Ascending aorta (tissue), 2 donors: ENCODE results near the gene NEIL3. TPM values are rescaled to one million over a fixed set of nuclear protein-coding genes. Genes with fewer than 3 reads are reported as not detected.

Experiments
- DNase-seq, 2 donors: peaks; one replicate each; pipeline ENCODE4 v3.0.0-alpha.2; 2019; ENCODE audit warnings: low spot score in 2 of 2
- H3K27ac ChIP-seq, 2 donors: fragments of 200-600 bp; sonication (generic); one replicate each; pipeline ENCODE4 v1.5.1; 2016 to 2017; ENCODE audit warnings: mild to moderate bottlenecking in 1 of 2
- H3K27me3 ChIP-seq: fragments of 200-600 bp; sonication (generic); one replicate; pipeline ENCODE4 v1.5.1; 2017
- H3K36me3 ChIP-seq, 2 donors: fragments of 200-600 bp; sonication (generic); one replicate each; pipeline ENCODE4 v1.5.1; 2016
- H3K4me1 ChIP-seq, 2 donors: fragments of 200-600 bp; sonication (generic); one replicate each; pipeline ENCODE4 v1.5.1; 2016 to 2017; ENCODE audit warnings: mild to moderate bottlenecking in 1 of 2
- H3K4me3 ChIP-seq, 2 donors: fragments of 200-600 bp; sonication (generic); one replicate each; pipeline ENCODE4 v1.5.1; 2016 to 2017; ENCODE audit warnings: mild to moderate bottlenecking in 1 of 2
- H3K9me3 ChIP-seq, 2 donors: fragments of 200-600 bp; sonication (generic); one replicate each; pipeline ENCODE4 v1.5.1; 2016
- intact Hi-C: fragments of 100-400 bp; cut with DNase I; formaldehyde crosslinking; loops from one replicate; pipeline ENCODE4 v1.15.1; 2023
- total RNA-seq: library from RNA; depleted of rRNA; stranded (reverse); fragments of >200 nt; gene quantifications from one replicate; pipeline ENCODE4 v1.1.0, GENCODE V29; 2016
- TF ChIP-seq, protein P1 (sequence below), 3 experiments: fragments of 200-600 bp in 2 of 3; fragments of 450-650 bp in 1 of 3; sonication (generic) in 2 of 3; IDR thresholded peaks; one replicate each; pipeline ENCODE4 v1.5.1; 2016 to 2019; ENCODE audit warnings: antibody characterized with exemption in 3 of 3, mild to moderate bottlenecking in 1 of 3, moderate library complexity in 1 of 3

Gene NEIL3
- total RNA-seq, 1 donor from 2014 or later: not detected

DNA sequence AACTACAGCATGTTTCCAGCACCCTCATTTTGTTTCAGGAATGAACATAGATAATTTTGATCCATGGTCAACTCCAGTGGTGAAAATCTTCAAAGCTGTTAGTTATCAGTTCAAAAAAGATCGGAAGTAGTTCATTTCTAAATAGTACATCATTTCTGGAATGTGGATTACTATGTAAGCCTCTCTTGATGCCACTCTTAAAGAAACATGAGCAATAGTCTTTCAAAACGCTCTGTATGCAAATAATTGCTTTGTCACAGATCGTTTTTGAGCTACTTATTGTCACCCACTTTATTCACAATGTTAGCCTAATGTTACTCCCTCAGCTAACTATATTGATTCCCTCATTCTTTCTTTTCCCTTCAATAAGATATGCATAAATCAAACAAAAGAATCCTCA lies 65.7 kb downstream of the NEIL3 start:
- H3K27ac ChIP-seq: no peak overlapping the region
- intact Hi-C loops: no loop called here
- H3K36me3 ChIP-seq: no peaks in the 10 kb centered on the region
- no peaks in the 10 kb centered on the region for H3K4me1 ChIP-seq
- H3K9me3 ChIP-seq: no peaks in the 10 kb centered on the region
- H3K4me3 ChIP-seq: no peak overlapping the region
- no peaks in the 10 kb centered on the region for H3K27me3 ChIP-seq
- no peak for DNase-seq
- TF ChIP-seq, protein P1, sequence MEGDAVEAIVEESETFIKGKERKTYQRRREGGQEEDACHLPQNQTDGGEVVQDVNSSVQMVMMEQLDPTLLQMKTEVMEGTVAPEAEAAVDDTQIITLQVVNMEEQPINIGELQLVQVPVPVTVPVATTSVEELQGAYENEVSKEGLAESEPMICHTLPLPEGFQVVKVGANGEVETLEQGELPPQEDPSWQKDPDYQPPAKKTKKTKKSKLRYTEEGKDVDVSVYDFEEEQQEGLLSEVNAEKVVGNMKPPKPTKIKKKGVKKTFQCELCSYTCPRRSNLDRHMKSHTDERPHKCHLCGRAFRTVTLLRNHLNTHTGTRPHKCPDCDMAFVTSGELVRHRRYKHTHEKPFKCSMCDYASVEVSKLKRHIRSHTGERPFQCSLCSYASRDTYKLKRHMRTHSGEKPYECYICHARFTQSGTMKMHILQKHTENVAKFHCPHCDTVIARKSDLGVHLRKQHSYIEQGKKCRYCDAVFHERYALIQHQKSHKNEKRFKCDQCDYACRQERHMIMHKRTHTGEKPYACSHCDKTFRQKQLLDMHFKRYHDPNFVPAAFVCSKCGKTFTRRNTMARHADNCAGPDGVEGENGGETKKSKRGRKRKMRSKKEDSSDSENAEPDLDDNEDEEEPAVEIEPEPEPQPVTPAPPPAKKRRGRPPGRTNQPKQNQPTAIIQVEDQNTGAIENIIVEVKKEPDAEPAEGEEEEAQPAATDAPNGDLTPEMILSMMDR (IDR thresholded peaks at IDR 0.05): no peak

DNA sequence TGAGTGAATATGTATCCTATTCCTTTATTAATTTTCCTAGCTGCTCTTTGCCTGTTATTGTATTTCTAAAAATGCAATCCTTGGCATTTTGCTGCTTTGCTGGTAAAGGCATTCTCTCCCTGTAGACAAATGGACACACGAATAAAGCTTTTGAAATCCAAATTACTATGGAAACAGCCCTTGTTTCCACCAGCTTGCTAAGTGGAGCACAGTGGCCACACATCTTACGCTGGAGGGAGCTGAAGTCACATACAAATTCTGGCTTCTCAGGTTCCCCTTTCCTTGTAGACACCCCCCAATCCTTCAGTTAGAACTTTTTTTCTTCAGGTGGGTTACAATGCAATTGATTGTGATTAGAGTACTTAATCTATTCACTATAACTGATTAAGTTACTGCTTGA lies 66.3 kb downstream of the NEIL3 start:
- Histone ChIP-seq H3K27ac (no peak overlapping the region), H3K4me3 (no peak overlapping the region), H3K27me3 (no peaks in the 10 kb centered on the region), H3K36me3 (no peaks in the 10 kb centered on the region), H3K4me1 (no peaks in the 10 kb centered on the region), H3K9me3 (no peaks in the 10 kb centered on the region)
- intact Hi-C loops: no loop called here
- TF ChIP-seq, protein P1 (IDR thresholded peaks at IDR 0.05): no peak
- no peak for DNase-seq

DNA sequence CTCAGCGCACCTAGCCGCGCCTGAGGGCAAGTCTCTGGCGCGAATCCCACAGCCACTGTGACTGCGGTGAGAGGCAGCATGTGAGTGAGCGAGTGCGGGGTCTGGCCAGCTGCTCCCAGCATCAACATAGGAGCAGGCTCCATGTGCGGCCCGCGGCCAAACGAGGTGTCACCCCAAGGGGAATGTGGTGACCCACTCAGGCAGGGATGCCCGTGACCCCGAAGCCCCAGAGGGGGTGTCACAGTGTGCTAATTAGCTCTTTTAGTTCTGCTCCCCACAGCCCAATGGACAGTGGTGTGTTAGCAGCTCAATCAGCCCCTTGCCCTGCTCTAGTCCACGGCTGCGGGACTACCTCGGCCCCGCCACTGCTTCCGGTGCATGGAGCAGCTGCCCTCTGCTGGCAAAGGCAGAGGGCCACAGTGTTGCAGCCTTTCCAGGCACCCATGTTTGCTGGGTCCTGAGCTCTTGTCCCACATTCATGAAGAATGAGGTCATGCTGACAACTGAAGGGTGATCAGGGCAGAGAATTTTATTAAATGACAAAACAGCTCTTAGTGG lies 71.1 kb downstream of the NEIL3 start:
- Histone ChIP-seq H3K36me3 (no peaks in the 10 kb centered on the region), H3K4me1 (no peaks in the 10 kb centered on the region), H3K4me3 (no peak overlapping the region), H3K27me3 (no peaks in the 10 kb centered on the region), H3K9me3 (no peaks in the 10 kb centered on the region), H3K27ac (no peak overlapping the region)
- TF ChIP-seq, protein P1 (IDR thresholded peaks at IDR 0.05): no peak
- intact Hi-C loops: no loop called here
- no peak for DNase-seq

DNA sequence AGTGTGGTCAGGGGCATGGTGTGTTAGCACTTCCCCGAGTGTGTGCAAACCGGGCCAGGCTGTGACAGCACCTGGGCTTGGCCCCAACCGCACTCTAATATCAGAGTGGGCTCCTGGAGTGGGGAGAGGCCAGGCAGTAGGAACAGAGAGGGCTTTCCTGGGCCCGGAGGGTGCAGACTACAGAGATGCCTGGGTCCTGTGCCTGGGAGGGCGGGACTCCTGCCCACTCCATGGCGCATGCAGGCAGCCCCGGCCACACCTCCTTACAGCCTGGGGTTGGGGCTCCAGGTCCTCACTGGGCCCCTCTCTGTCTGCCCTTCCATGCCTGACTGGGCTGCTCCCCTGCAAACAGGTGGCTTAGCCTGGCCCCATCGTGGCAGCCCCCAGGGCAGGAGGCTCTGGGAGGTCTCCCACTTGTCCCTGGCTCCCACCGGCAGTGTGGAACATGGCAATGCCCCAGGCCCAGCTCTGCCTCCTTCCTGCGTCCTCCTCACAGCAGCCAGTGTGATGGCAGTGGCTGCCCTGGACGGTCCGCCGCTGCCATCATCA lies 72.2 kb downstream of the NEIL3 start:
- H3K9me3 ChIP-seq: no peaks in the 10 kb centered on the region
- no peak overlapping the region for H3K4me3 ChIP-seq
- no peaks in the 10 kb centered on the region for H3K4me1 ChIP-seq
- H3K27me3 ChIP-seq: no peaks in the 10 kb centered on the region
- no peak overlapping the region for H3K27ac ChIP-seq
- intact Hi-C loops: no loop called here
- no peak for DNase-seq
- no peaks in the 10 kb centered on the region for H3K36me3 ChIP-seq
- TF ChIP-seq, protein P1 (IDR thresholded peaks at IDR 0.05): no peak

DNA sequence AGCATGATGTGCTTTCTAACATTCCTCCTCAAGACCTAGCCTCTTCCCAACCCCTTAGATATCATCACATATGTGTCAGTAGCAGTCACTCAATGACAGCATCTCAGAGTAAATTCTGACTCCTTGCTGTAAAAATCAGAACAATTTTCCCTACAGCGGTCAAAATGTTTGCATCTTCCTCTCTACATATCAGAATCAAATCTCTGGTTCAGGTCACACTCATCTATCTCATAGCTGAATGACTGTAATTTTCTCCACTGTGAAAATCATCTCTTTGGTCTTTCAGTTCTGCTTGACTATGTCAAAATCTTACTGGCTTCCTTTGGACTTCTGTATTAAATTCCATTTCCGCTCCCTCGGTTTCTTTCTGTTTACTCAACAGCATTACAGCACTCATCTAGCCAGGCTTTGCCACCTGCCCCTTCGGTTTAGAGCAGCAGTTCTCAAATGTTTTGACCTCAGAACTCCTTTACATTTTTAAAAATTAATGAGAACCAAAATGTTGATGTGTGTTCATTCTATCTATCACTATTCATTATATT lies 75.3 kb downstream of the NEIL3 start:
- Histone ChIP-seq H3K4me1 (no peaks in the 10 kb centered on the region), H3K36me3 (no peaks in the 10 kb centered on the region), H3K4me3 (no peak overlapping the region), H3K27ac (no peak overlapping the region), H3K27me3 (no peaks in the 10 kb centered on the region), H3K9me3 (no peaks in the 10 kb centered on the region)
- no peak for DNase-seq
- TF ChIP-seq, protein P1 (IDR thresholded peaks at IDR 0.05): no peak
- intact Hi-C loops: no loop called here
